HepG2 (cell line): Measurements from ENCODE around the gene ECD. TPM values are rescaled to one million over a fixed set of nuclear protein-coding genes. Genes with fewer than 3 reads are reported as not detected.

Experiments used
- ATAC-seq: fragments of 200-7000 bp; cut with Tn5 transposase; 3 replicates; pipeline ENCODE4 v1.9.1; 2020; ENCODE audit warnings: mild to moderate bottlenecking, moderate library complexity
- BruUV-seq: library from RNA; stranded (reverse); fragments of 400-500 nt; replicated peaks from 2 replicates; lab custom pipeline; 2021; lab: Mats Ljungman, UMichigan
- CTCF ChIA-PET: fragments of 300-600 bp; formaldehyde crosslinking; extraction: SDS; loops from one replicate; lab custom pipeline; 2021; ENCODE audit warnings: low total read pairs, inconsistent platforms, low intra/inter-chr PET ratio; lab: Yijun Ruan, JAX
- POLR2A ChIA-PET: fragments of 350-600 bp; sonication (Branson Sonifier 250); formaldehyde crosslinking; loops from one replicate; lab custom pipeline; 2020; ENCODE audit warnings: antibody characterized with exemption, inconsistent platforms; lab: Yijun Ruan, JAX
- DNase-seq: peaks from one replicate; pipeline ENCODE4 v3.0.0-alpha.2; 2015; ENCODE audit warnings: low spot score
- FAIRE-seq: peaks from 3 replicates; lab custom pipeline; 2011; peaks lifted over from hg19 to GRCh38; lab: Jason Lieb, UNC
- H2AFZ ChIP-seq: one replicate; pipeline ENCODE4 v1.6.1; 2011; ENCODE audit warnings: low read length, inconsistent platforms
- H3K27ac ChIP-seq: fragments of 300-600 bp; 3 replicates; pipeline ENCODE4 v1.8.0; 2011; ENCODE audit warnings: mixed run types, mild to moderate bottlenecking, mixed read lengths, low read length, inconsistent platforms; ENCODE audit not compliant: insufficient read depth; ENCODE audit errors: extremely low read length
- H3K27me3 ChIP-seq, 2 experiments: fragments of 200-600 bp in 1 of 2; 2 replicates in 1 of 2; 3 replicates in 1 of 2; pipeline versions ENCODE4 v1.6.0 to v1.8.0; 2011; ENCODE audit warnings: low read length in 2 of 2, mild to moderate bottlenecking in 2 of 2, moderate library complexity in 2 of 2, inconsistent platforms in 1 of 2; ENCODE audit not compliant: insufficient read depth in 2 of 2, control insufficient read depth in 1 of 2
- H3K36me3 ChIP-seq, 2 experiments: fragments of 200-600 bp in 1 of 2; replicated peaks in 1 of 2; 2 replicates in 1 of 2; 3 replicates in 1 of 2; pipeline versions ENCODE4 v1.5.1 to v1.8.0; 2011; ENCODE audit warnings: low read length in 2 of 2, inconsistent platforms in 1 of 2; ENCODE audit not compliant: insufficient read depth in 2 of 2, control insufficient read depth in 1 of 2
- H3K4me1 ChIP-seq: 2 replicates; pipeline ENCODE4 v1.5.1; 2012; ENCODE audit warnings: low read length, inconsistent platforms; ENCODE audit not compliant: insufficient read depth
- H3K4me2 ChIP-seq: 2 replicates; pipeline ENCODE4 v1.6.0; 2011; ENCODE audit warnings: low read depth, low read length, inconsistent platforms
- H3K4me3 ChIP-seq, 3 experiments: fragments of 200-600 bp in 1 of 3; sonication (generic), shearing (Covaris generic) in 1 of 3; replicated peaks in 1 of 3; 2 replicates each; pipeline ENCODE4 v1.5.1; 2011 to 2016; ENCODE audit warnings: low read length in 3 of 3, inconsistent platforms in 2 of 3, low read depth in 2 of 3, mild to moderate bottlenecking in 2 of 3, control low read depth in 1 of 3, mixed read lengths in 1 of 3; ENCODE audit not compliant: insufficient read depth in 1 of 3
- H3K79me2 ChIP-seq: one replicate; pipeline ENCODE4 v1.6.1; 2011; ENCODE audit warnings: low read length, inconsistent platforms; ENCODE audit not compliant: insufficient read depth
- H3K9ac ChIP-seq: 2 replicates; pipeline ENCODE4 v1.6.0; 2011; ENCODE audit warnings: mild to moderate bottlenecking, low read depth, low read length, inconsistent platforms; ENCODE audit not compliant: insufficient read depth
- H3K9me3 ChIP-seq: 2 replicates; pipeline ENCODE4 v1.5.1; 2012; ENCODE audit warnings: mild to moderate bottlenecking, low read length
- H4K20me1 ChIP-seq: 2 replicates; pipeline ENCODE4 v1.6.0; 2011; ENCODE audit warnings: inconsistent platforms, mild to moderate bottlenecking, low read length, moderate library complexity; ENCODE audit not compliant: insufficient read depth
- ARNT2 ChIP-seq: sonication (generic); formaldehyde crosslinking; IDR thresholded peaks from 2 replicates; pipeline ENCODE4 v1.8.0; 2022; ENCODE audit warnings: mild to moderate bottlenecking, low read depth, missing genetic modification reagents, moderate library complexity
- HNRNPH1 ChIP-seq: fragments of 200-400 bp; formaldehyde crosslinking; optimal IDR thresholded peaks from 2 replicates; pipeline ENCODE3; 2017; ENCODE audit warnings: mild to moderate bottlenecking, low read depth, low read length
- NCOA1 ChIP-seq: sonication (generic); formaldehyde crosslinking; IDR thresholded peaks from 2 replicates; pipeline ENCODE4 v1.9.0; 2021; ENCODE audit warnings: missing genetic modification reagents
- NFE2L1 ChIP-seq: sonication (generic); formaldehyde crosslinking; IDR thresholded peaks from 2 replicates; pipeline ENCODE4 v1.4.0; 2020; ENCODE audit warnings: missing genetic modification reagents, mild to moderate bottlenecking, borderline replicate concordance
- RELA ChIP-seq: sonication (generic); formaldehyde crosslinking; IDR thresholded peaks from 2 replicates; pipeline ENCODE4 v1.4.0; 2020; ENCODE audit warnings: missing genetic modification reagents
- ZFP82 ChIP-seq: sonication (generic); formaldehyde crosslinking; IDR thresholded peaks from 2 replicates; pipeline ENCODE4 v1.5.1; 2020; ENCODE audit warnings: mild to moderate bottlenecking, missing genetic modification reagents, borderline replicate concordance
- ZNF256 ChIP-seq: sonication (generic); formaldehyde crosslinking; conservative IDR thresholded peaks from 2 replicates; pipeline ENCODE4 v1.4.0; 2020; ENCODE audit warnings: missing genetic modification reagents
- ZNF274 ChIP-seq: sonication (generic); formaldehyde crosslinking; IDR thresholded peaks from 2 replicates; pipeline ENCODE4 v1.5.1; 2020; ENCODE audit warnings: mild to moderate bottlenecking, missing genetic modification reagents
- ZNF383 ChIP-seq: sonication (generic); formaldehyde crosslinking; IDR thresholded peaks from 2 replicates; pipeline ENCODE4 v1.4.0; 2020; ENCODE audit warnings: missing genetic modification reagents, mild to moderate bottlenecking, borderline replicate concordance
- ZNF550 ChIP-seq: sonication (generic); formaldehyde crosslinking; IDR thresholded peaks from 2 replicates; pipeline ENCODE4 v1.4.0; 2020; ENCODE audit warnings: mild to moderate bottlenecking, missing genetic modification reagents, borderline replicate concordance
- ZNF790 ChIP-seq: sonication (generic); formaldehyde crosslinking; IDR thresholded peaks from 2 replicates; pipeline ENCODE4 v1.8.0; 2022; ENCODE audit warnings: missing genetic modification reagents, mild to moderate bottlenecking, borderline replicate concordance
- ZSCAN29 ChIP-seq: sonication (generic); formaldehyde crosslinking; conservative IDR thresholded peaks from 2 replicates; pipeline ENCODE4 v1.4.0; 2020; ENCODE audit warnings: mild to moderate bottlenecking, missing genetic modification reagents
- WGBS: methylation state at CpG from one replicate; pipeline ENCODE4 v1.1.6; 2017; ENCODE audit warnings: low lambda C conversion rate; 5-methylcytosine and 5-hydroxymethylcytosine counted together
- in situ Hi-C: cut with HindIII; loops from 2 replicates; pipeline ENCODE4 v1.10.0; 2017; ENCODE audit warnings: low pct_unique_long_range_greater_than_20kb; ENCODE audit not compliant: extremely low pct_ligation_motif_present
- intact Hi-C: fragments of 100-400 bp; cut with micrococcal nuclease; formaldehyde crosslinking; loops from one replicate; pipeline ENCODE4 v1.10.0; 2022; ENCODE audit not compliant: unreplicated experiment
- polyA plus RNA-seq, 8 experiments: library from polyadenylated mRNA; depleted of rRNA in 3 of 8; stranded (reverse) in 7 of 8; unstranded in 1 of 8; fragments of >200 nt; fragmentation: Illumina TruSeq in 4 of 8; extraction: Trizol in 4 of 8; gene quantifications; 2 replicates each; pipeline versions ENCODE4 v1.2.1 to v1.2.3, GENCODE V29; 2011 to 2016; ENCODE audit warnings: low read depth in 4 of 8, missing spikeins in 1 of 8, mixed read lengths in 1 of 8; ENCODE audit not compliant: insufficient read depth in 1 of 8
- total RNA-seq, 5 experiments: library from RNA; depleted of rRNA; stranded (reverse); fragments of >200 nt; fragmentation: Illumina TruSeq; extraction: Trizol; gene quantifications; 2 replicates each; pipeline ENCODE4 v1.2.3, GENCODE V29; 2016; ENCODE audit warnings: low read depth in 1 of 5

The ECD gene
- total and polyA plus RNA-seq, 2 of the 13 experiments (the other 11 are each of a cell fraction or from before 2014, with no cell fraction given), result 21.5 to 27.6 TPM

DNA sequence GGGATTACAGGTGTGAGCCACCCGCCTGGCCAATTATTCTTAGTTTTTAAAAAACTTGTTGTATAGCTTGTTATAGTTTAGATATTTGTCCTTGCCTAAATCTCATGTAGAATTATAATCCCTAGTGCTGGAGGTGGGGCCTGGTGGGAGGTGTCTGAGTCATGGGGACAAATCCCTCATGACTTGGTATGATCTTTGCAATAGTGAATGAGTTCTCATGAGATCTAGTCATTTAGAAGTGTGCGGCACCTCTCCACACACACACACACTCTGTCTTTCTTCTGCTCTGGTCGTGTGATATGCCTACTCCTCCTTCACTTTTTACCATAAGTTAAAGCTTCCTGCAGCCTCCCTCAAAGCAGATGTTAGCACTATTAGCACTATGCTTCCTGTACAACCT is 37.3 kb upstream of the ECD start:
- BruUV-seq, result no TSS peak
- Histone ChIP-seq H3K4me1 (no peaks in the 10 kb centered on the region), H3K4me3 (no peak overlapping the region), H3K9ac (no peak overlapping the region), H3K36me3 (no peaks in the 10 kb centered on the region), H3K9me3 (peaks cover 4% of the 10 kb centered on the region; the same call in 1 of the 2 replicates), H3K27me3 (no peaks in the 10 kb centered on the region), H3K4me2 (no peak overlapping the region), H2AFZ (no peak overlapping the region), H3K79me2 (no peaks in the 10 kb centered on the region), H3K27ac (no peak overlapping the region), H4K20me1 (no peaks in the 10 kb centered on the region)
- 82% methylated on average over 3 of the region's 3 CpGs for WGBS
- FAIRE-seq (no peak), DNase-seq (no peak), ATAC-seq (no peak)
- in situ Hi-C loops (no loop called here), intact Hi-C loops (no loop called here)
- POLR2A ChIA-PET, result no interaction called here
- CTCF ChIA-PET, result no interaction called here
- no peak for TF ChIP-seq ARNT2
- no peak for TF ChIP-seq ZNF256 (CRISPR knock-in tag)
- TF ChIP-seq ZFP82 (CRISPR knock-in tag), result no peak
- TF ChIP-seq HNRNPH1, result no peak
- no peak for TF ChIP-seq ZNF274
- no peak for TF ChIP-seq NFE2L1

- WGBS, result 91% methylated on average over 5 of the region's 5 CpGs
- intact Hi-C loops, result no loop called here
Measured at GRCh38 chr10:73190188-73190587, 22.4 kb upstream of the ECD start.

More at GRCh38 chr10:73190188-73190587, 22.4 kb upstream of the ECD start:
- Histone ChIP-seq H3K36me3 (no peaks in the 10 kb centered on the region; a peak in 1 of 5 replicates), H3K27me3 (no peaks in the 10 kb centered on the region), H3K4me3 (no peak overlapping the region), H4K20me1 (no peaks in the 10 kb centered on the region), H2AFZ (no peak overlapping the region), H3K4me2 (no peak overlapping the region), H3K9me3 (no peaks in the 10 kb centered on the region), H3K4me1 (no peaks in the 10 kb centered on the region), H3K79me2 (no peaks in the 10 kb centered on the region), H3K27ac (no peak overlapping the region), H3K9ac (no peak overlapping the region)
- no peak for FAIRE-seq
- DNase-seq, result no peak
- no TSS peak for BruUV-seq
- no peak for ATAC-seq
- in situ Hi-C loops, result no loop called here
- TF ChIP-seq ZSCAN29 (CRISPR knock-in tag) (no peak), NCOA1 (CRISPR knock-in tag) (no peak), ZNF790 (no peak), RELA (CRISPR knock-in tag) (no peak), ZNF550 (CRISPR knock-in tag) (no peak), ZNF383 (CRISPR knock-in tag) (no peak)
- CTCF ChIA-PET, result no interaction called here
- POLR2A ChIA-PET, result no interaction called here
